Measurements from ENCODE around the gene GYG2. TPM values are rescaled to one million over a fixed set of nuclear protein-coding genes. Genes with fewer than 3 reads are reported as not detected.

GYG2 gene
- total RNA-seq, 1 donor from 2014 or later, result not detected

- no peak for DNase-seq (ENCODE audit: low spot score)
- Mint-ChIP-seq H3K27me3 (ENCODE audit: insufficient read depth) (no peaks in the 10 kb centered on the region), H3K27ac (no peak overlapping the region), H3K9me3 (no peaks in the 10 kb centered on the region), H3K36me3 (ENCODE audit: low read depth) (no peaks in the 10 kb centered on the region), H3K4me1 (ENCODE audit: low read depth) (no peaks in the 10 kb centered on the region), H3K4me3 (no peak overlapping the region)
- intact Hi-C loops (cut with micrococcal nuclease), result no loop called here
Observed at GRCh38 chrX:2859197-2859797, 30.6 kb downstream of the GYG2 start.

DNA sequence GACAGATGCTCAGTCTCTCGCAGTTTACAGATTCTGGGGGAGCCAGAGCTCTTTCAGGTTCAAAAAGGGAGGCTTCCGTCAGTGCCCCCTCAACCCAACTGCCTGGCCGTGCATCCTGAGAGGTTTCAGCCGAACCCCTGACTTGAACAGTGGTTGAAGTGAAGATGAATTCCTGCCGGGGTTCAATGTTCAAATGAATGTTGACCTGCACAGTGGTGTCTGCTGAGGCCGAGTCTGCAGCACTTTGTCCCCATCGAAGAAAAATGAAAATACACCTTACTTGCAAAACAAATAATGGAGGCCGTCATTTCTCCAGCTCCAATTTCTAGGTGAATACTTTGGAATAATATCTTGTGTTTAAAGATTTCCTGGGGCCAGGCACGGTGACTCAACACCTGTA is 33.7 kb downstream of the GYG2 start:
- Mint-ChIP-seq H3K4me3 (no peak overlapping the region), H3K27ac (no peak overlapping the region), H3K27me3 (ENCODE audit: insufficient read depth) (no peaks in the 10 kb centered on the region), H3K4me1 (ENCODE audit: low read depth) (no peaks in the 10 kb centered on the region), H3K36me3 (ENCODE audit: low read depth) (no peaks in the 10 kb centered on the region), H3K9me3 (no peaks in the 10 kb centered on the region)
- DNase-seq (ENCODE audit: low spot score), result no peak
- intact Hi-C loops (cut with micrococcal nuclease), result no loop called here

DNA sequence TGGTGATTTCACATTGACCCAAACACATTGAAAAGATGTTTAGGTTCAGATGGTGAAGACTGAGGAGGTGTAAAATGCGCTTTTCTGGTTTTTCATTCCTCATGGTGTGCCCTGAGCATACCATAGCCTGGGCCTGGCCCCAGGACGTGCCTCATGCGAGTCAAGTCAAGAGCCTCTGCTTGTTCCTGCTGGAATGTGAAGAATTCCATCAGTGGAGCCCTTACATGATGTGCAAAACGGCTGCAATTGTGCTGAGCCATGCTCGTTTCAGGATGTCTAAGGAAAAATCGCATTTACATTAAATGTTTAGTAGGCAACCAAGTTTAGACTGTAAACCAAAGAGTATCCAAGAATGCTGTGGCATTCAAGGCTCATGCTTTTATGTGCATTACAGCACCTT is 34.9 kb downstream of the GYG2 start:
- H3K4me1 Mint-ChIP-seq (ENCODE audit: low read depth), result no peaks in the 10 kb centered on the region
- no peak overlapping the region for H3K27ac Mint-ChIP-seq
- no peaks in the 10 kb centered on the region for H3K36me3 Mint-ChIP-seq (ENCODE audit: low read depth)
- DNase-seq (ENCODE audit: low spot score), result no peak
- no peaks in the 10 kb centered on the region for H3K9me3 Mint-ChIP-seq
- H3K4me3 Mint-ChIP-seq, result no peak overlapping the region
- intact Hi-C loops (cut with micrococcal nuclease), result no loop called here
- H3K27me3 Mint-ChIP-seq (ENCODE audit: insufficient read depth), result no peaks in the 10 kb centered on the region

- Mint-ChIP-seq H3K4me3 (no peak overlapping the region), H3K36me3 (ENCODE audit: low read depth) (no peaks in the 10 kb centered on the region), H3K27me3 (ENCODE audit: insufficient read depth) (no peaks in the 10 kb centered on the region), H3K4me1 (ENCODE audit: low read depth) (no peaks in the 10 kb centered on the region), H3K9me3 (no peaks in the 10 kb centered on the region), H3K27ac (no peak overlapping the region)
- no peak for DNase-seq (ENCODE audit: low spot score)
- intact Hi-C loops (cut with micrococcal nuclease), result no loop called here
Observed at GRCh38 chrX:2867206-2867605, 38.5 kb downstream of the GYG2 start.

DNA sequence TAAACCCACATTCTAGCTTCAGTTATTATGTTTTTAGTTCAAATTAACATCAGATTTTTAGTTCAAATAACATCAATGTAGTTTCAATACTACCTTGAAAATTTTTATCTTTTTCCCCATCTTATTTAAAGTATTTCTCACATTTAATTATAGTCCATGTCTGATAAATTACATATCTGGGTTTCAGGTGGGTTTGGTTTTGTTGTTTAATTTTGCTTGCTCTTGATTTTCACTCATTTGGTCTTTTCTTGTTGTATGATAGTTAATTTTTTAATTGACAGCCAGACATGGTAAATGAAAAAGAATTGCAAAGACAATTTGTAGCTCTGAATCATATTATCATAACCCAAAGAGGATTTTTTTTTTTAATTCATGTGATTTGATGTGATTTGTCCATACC is 41.9 kb downstream of the GYG2 start:
- Mint-ChIP-seq H3K27ac (no peak overlapping the region), H3K36me3 (ENCODE audit: low read depth) (no peaks in the 10 kb centered on the region), H3K4me3 (no peak overlapping the region), H3K9me3 (no peaks in the 10 kb centered on the region), H3K4me1 (ENCODE audit: low read depth) (no peaks in the 10 kb centered on the region), H3K27me3 (ENCODE audit: insufficient read depth) (no peaks in the 10 kb centered on the region)
- intact Hi-C loops (cut with micrococcal nuclease), result no loop called here
- no peak for DNase-seq (ENCODE audit: low spot score)

DNA sequence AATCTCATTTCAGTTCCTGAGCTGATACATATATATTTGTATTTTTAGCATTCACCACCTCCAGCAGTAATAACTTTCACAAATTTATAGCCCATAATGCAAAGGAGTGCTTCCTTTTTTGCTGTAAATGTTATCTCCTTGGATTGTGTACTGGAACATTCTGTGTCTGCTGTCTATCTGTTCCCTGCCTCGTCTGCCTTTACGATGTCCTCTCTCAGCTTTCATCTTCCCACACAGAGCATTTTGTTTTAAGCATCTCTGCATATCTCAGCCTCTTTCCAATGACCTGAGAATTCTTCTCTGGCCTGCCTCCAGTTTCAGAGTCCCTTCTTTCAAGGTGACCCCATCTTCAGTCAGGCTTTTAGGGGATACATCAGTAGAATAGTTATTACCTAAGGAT is 43.1 kb downstream of the GYG2 start:
- no peaks in the 10 kb centered on the region for H3K27me3 Mint-ChIP-seq (ENCODE audit: insufficient read depth)
- intact Hi-C loops (cut with micrococcal nuclease), result no loop called here
- DNase-seq (ENCODE audit: low spot score), result no peak
- no peaks in the 10 kb centered on the region for H3K4me1 Mint-ChIP-seq (ENCODE audit: low read depth)
- H3K4me3 Mint-ChIP-seq, result no peak overlapping the region
- H3K9me3 Mint-ChIP-seq, result no peaks in the 10 kb centered on the region
- no peaks in the 10 kb centered on the region for H3K36me3 Mint-ChIP-seq (ENCODE audit: low read depth)
- H3K27ac Mint-ChIP-seq, result no peak overlapping the region

DNA sequence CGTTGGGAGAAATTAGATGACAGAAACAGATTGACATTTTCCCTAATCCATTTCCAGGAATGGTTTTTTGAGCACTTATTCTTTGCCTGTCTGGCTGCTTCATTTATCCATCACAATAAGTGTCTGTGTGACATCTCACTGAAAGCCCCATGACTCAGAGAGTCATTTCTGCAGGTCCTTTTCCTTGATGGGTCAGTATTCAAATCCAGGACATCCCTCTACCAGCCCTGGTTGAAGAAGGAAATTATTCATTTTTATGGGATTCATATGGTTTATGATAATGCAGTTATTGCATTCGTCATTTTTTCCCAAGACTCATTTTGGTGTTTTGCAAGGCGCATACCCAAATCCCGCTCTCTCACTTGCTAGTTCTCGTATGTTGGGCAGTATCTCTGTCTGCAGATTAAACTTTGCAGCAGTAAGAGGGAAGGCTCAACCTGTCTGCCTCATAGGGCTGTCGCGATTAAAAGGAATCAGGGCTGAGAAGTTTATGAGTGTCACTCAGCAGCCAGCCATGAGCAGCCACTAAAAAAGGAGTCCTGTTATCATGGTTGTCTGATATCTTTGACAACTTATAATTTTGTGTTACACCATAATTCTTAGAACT is 44.0 kb downstream of the GYG2 start:
- Mint-ChIP-seq H3K27ac (no peak overlapping the region), H3K36me3 (ENCODE audit: low read depth) (no peaks in the 10 kb centered on the region), H3K9me3 (no peaks in the 10 kb centered on the region), H3K4me3 (no peak overlapping the region), H3K27me3 (ENCODE audit: insufficient read depth) (no peaks in the 10 kb centered on the region), H3K4me1 (ENCODE audit: low read depth) (no peaks in the 10 kb centered on the region)
- DNase-seq (ENCODE audit: low spot score), result no peak
- intact Hi-C loops (cut with micrococcal nuclease), result no loop called here

DNA sequence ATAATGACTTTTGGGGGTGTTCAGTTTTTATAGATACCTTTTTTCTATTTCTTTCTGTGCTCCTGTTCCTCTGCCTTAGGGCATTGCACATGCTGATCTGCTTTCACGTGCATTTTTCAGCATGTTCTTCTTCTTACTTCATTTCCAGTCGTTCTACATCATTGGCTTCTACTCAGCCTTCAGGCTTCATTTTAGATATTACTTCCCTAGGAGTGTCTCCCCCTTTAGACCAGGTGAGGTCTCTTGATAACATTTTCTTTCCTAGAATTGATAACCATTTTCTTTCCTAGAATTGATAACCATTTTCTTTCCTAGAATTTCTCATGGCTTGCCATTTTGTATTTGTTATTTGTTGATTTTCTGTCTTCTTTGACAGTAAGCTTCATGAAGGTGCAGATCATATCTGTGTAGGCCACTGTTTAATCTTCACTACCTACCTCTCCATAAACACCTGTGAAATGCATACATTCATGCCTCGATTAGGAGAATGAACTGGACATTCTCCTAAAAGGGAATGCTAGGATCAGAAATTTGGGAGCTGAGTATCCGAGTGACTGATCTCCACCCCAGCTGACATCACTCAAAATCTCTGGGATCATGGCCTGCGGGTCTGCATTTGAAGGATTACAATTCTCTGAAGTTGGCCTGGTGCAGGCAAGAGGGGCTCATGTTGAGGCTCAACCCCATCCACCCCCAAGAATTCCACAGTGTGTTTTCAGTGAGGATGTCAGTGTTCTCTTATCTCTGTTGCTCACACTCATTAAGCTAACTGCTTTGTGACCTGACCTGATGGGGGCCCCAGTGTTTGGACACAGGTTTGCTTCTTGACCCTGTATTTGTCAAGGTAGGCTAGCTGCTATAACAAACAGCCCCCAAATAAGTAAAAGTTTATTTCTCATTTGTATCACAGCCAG is 45.7 kb downstream of the GYG2 start:
- intact Hi-C loops (cut with micrococcal nuclease), result no loop called here
- Mint-ChIP-seq H3K4me1 (ENCODE audit: low read depth) (no peaks in the 10 kb centered on the region), H3K27ac (no peak overlapping the region), H3K4me3 (no peak overlapping the region), H3K36me3 (ENCODE audit: low read depth) (no peaks in the 10 kb centered on the region), H3K9me3 (no peaks in the 10 kb centered on the region), H3K27me3 (ENCODE audit: insufficient read depth) (no peaks in the 10 kb centered on the region)
- no peak for DNase-seq (ENCODE audit: low spot score)

DNA sequence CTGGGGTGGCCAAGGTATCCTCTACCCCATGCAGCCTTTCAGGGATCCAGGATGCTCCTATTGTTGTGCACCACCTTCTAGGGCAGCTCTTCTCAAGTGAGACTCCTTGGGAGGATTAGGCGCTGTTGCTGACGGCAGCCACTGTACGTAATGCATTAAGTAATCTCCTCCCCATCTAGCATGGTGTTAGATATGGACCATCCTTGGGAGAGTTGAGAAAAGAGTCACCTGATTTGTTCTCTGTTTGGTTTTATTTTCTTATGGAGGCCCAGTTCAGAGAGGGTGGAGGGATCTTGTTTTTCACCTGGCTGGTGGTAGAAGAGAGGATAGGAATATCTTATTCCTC is 46.4 kb downstream of the GYG2 start:
- no peaks in the 10 kb centered on the region for H3K36me3 Mint-ChIP-seq (ENCODE audit: low read depth)
- no peaks in the 10 kb centered on the region for H3K9me3 Mint-ChIP-seq
- H3K4me3 Mint-ChIP-seq, result no peak overlapping the region
- no peak overlapping the region for H3K27ac Mint-ChIP-seq
- intact Hi-C loops (cut with micrococcal nuclease), result no loop called here
- H3K4me1 Mint-ChIP-seq (ENCODE audit: low read depth), result no peaks in the 10 kb centered on the region
- DNase-seq (ENCODE audit: low spot score), result no peak
- no peaks in the 10 kb centered on the region for H3K27me3 Mint-ChIP-seq (ENCODE audit: insufficient read depth)

DNA sequence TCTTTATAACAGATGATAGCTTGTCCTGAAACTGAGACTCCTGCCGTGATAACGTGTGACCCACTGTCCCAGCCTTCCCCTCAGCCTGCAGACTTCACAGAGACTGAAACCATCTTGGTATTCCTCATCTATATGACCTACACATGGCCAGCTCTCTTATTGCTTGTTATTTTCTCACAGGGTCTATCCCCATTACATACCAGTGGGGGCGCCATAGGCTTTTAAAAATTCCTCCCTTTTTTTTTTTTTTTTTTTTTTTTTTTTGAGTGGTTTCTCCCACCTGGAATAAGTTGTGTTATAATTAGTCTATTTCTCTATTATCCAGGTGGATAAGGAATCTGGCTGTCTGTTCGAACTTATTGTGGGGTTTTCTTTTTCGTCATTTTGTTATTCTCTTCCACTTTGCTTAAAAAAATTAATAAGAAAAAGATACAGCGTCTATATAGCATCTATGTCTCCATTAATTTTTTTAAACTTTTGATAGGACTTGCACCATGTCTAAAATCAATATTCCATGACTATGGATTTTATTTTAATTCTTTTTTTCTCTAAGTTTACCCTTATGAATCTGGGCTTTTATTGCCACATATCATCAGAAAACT is 47.2 kb downstream of the GYG2 start:
- Mint-ChIP-seq H3K4me1 (ENCODE audit: low read depth) (no peaks in the 10 kb centered on the region), H3K27me3 (ENCODE audit: insufficient read depth) (no peaks in the 10 kb centered on the region), H3K9me3 (no peaks in the 10 kb centered on the region), H3K27ac (no peak overlapping the region), H3K4me3 (no peak overlapping the region), H3K36me3 (ENCODE audit: low read depth) (no peaks in the 10 kb centered on the region)
- no peak for DNase-seq (ENCODE audit: low spot score)
- intact Hi-C loops (cut with micrococcal nuclease), result no loop called here

DNA sequence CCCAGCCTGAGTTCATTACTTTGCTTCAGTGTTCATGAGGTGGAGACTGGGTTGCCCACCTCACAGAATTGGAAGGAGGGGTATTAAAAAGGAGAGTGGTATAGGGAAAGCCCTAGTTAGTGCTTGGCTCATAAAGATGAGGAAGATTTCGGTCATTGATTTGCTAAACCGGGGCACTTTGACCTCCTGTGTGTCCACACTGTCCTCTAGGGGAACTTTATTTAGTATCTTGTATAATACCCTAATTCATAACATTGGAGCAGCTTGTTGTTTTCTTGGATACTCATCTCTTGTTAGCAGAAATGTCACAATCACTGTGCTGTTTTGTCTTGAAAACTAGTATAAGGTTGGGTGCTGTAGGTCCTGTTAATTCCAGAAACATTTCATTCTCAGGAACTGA is 49.8 kb downstream of the GYG2 start:
- Mint-ChIP-seq H3K36me3 (ENCODE audit: low read depth) (no peaks in the 10 kb centered on the region), H3K4me1 (ENCODE audit: low read depth) (no peaks in the 10 kb centered on the region), H3K9me3 (no peaks in the 10 kb centered on the region), H3K27me3 (ENCODE audit: insufficient read depth) (no peaks in the 10 kb centered on the region), H3K27ac (no peak overlapping the region), H3K4me3 (no peak overlapping the region)
- DNase-seq (ENCODE audit: low spot score), result no peak
- intact Hi-C loops (cut with micrococcal nuclease), result no loop called here

- H3K4me1 Mint-ChIP-seq (ENCODE audit: low read depth), result no peaks in the 10 kb centered on the region
- no peaks in the 10 kb centered on the region for H3K27me3 Mint-ChIP-seq (ENCODE audit: insufficient read depth)
- DNase-seq (ENCODE audit: low spot score), result no peak
- no peak overlapping the region for H3K27ac Mint-ChIP-seq
- H3K36me3 Mint-ChIP-seq (ENCODE audit: low read depth), result no peaks in the 10 kb centered on the region
- H3K9me3 Mint-ChIP-seq, result no peaks in the 10 kb centered on the region
- intact Hi-C loops (cut with micrococcal nuclease), result no loop called here
- no peak overlapping the region for H3K4me3 Mint-ChIP-seq
Observed at GRCh38 chrX:2879670-2880069, 50.9 kb downstream of the GYG2 start.

DNA sequence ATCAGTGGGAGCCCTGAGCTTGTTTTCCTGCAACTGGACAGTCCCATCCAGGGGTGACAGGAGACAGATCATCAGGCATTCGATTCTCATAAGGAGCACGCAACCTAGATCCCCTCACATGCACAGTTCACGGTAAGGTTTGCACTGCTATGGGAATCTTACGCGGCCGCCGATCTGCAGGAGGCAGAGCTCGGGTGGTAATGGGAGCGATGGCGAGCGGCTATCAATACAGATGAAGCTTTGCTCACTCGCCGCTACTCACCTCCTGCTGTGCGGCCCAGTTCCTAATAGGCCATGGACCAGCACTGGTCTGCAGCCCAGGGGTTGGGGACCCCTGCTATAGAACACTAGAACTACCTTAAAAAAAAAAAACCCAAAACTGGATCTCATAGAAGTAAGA is 55.0 kb downstream of the GYG2 start:
- intact Hi-C loops (cut with micrococcal nuclease), result no loop called here
- Mint-ChIP-seq H3K9me3 (no peaks in the 10 kb centered on the region), H3K4me1 (ENCODE audit: low read depth) (no peaks in the 10 kb centered on the region), H3K36me3 (ENCODE audit: low read depth) (no peaks in the 10 kb centered on the region), H3K27me3 (ENCODE audit: insufficient read depth) (peaks cover 2% of the 10 kb centered on the region), H3K27ac (no peak overlapping the region), H3K4me3 (no peak overlapping the region)
- DNase-seq (ENCODE audit: low spot score), result no peak
